OCI-LY7 (cell line): ENCODE measurements around the gene PSMD1. TPM values are rescaled to one million over a fixed set of nuclear protein-coding genes. Genes with fewer than 3 reads are reported as not detected.

Experiments
- BruUV-seq: library from RNA; stranded (reverse); fragments of 400-500 nt; replicated peaks from 2 replicates; lab custom pipeline; 2021; lab: Mats Ljungman, UMichigan
- CTCF ChIA-PET: fragments of 300-600 bp; sonication (Branson Sonifier 250); formaldehyde crosslinking; loops from one replicate; lab custom pipeline; 2022; ENCODE audit warnings: antibody characterized with exemption; ENCODE audit not compliant: unreplicated experiment; lab: Charles Lee
- POLR2A ChIA-PET: fragments of 300-600 bp; sonication (Branson Sonifier 250); formaldehyde crosslinking; loops from one replicate; lab custom pipeline; 2022; ENCODE audit warnings: antibody characterized with exemption; lab: Charles Lee
- DNase-seq: peaks from one replicate; pipeline ENCODE4 v3.0.0-alpha.2; 2015; ENCODE audit warnings: low spot score
- H2AFZ ChIP-seq: fragments of 200-600 bp; sonication (generic), shearing (Covaris generic); 2 replicates; pipeline ENCODE4 v1.6.1; 2014; ENCODE audit warnings: mild to moderate bottlenecking, antibody characterized with exemption, low read length, moderate library complexity
- H3K27ac ChIP-seq: fragments of 200-600 bp; sonication (generic); 2 replicates; pipeline ENCODE4 v1.5.1; 2014; ENCODE audit warnings: mixed run types, low read depth, mild to moderate bottlenecking, moderate library complexity, low read length, inconsistent platforms; ENCODE audit not compliant: poor library complexity, severe bottlenecking
- H3K36me3 ChIP-seq: fragments of 200-600 bp; sonication (generic); 2 replicates; pipeline ENCODE4 v1.6.1; 2014; ENCODE audit warnings: mild to moderate bottlenecking, antibody characterized with exemption, low read length, moderate library complexity, mixed read lengths; ENCODE audit not compliant: insufficient read depth
- H3K4me1 ChIP-seq: fragments of 200-600 bp; sonication (generic); 2 replicates; pipeline ENCODE4 v1.5.1; 2014; ENCODE audit warnings: mild to moderate bottlenecking, low read length; ENCODE audit not compliant: insufficient read depth, poor library complexity, severe bottlenecking
- H3K4me2 ChIP-seq: fragments of 200-600 bp; sonication (generic); 2 replicates; pipeline ENCODE4 v1.6.1; 2014; ENCODE audit warnings: mild to moderate bottlenecking, low read length
- H3K4me3 ChIP-seq: fragments of 200-600 bp; sonication (generic); 2 replicates; pipeline ENCODE4 v1.5.1; 2014; ENCODE audit warnings: mild to moderate bottlenecking, low read depth, low read length; ENCODE audit not compliant: poor library complexity, severe bottlenecking
- H3K79me2 ChIP-seq: fragments of 200-600 bp; sonication (generic); 2 replicates; pipeline ENCODE4 v1.6.1; 2016; ENCODE audit warnings: low read depth, mild to moderate bottlenecking, low read length, moderate library complexity, mixed read lengths; ENCODE audit not compliant: insufficient read depth
- H3K9me2 ChIP-seq: fragments of 200-600 bp; sonication (generic); 2 replicates; pipeline ENCODE4 v1.6.1; 2016; ENCODE audit warnings: mild to moderate bottlenecking, low read length, mixed read lengths; ENCODE audit not compliant: insufficient read depth
- H3K9me3 ChIP-seq: fragments of 200-600 bp; sonication (generic); 2 replicates; pipeline ENCODE4 v1.6.1; 2014; ENCODE audit warnings: mild to moderate bottlenecking, mixed run types, low read length, mixed read lengths
- H4K20me1 ChIP-seq: fragments of 200-600 bp; sonication (generic); 2 replicates; pipeline ENCODE4 v1.6.1; 2014; ENCODE audit warnings: mild to moderate bottlenecking, antibody characterized with exemption, low read length, moderate library complexity, mixed read lengths; ENCODE audit not compliant: insufficient read depth
- CTCF ChIP-seq: fragments of 200-600 bp; sonication (generic); conservative IDR thresholded peaks from 2 replicates; pipeline ENCODE4 v1.5.1; 2014; ENCODE audit warnings: mild to moderate bottlenecking, antibody characterized with exemption, low read length, moderate library complexity, mixed read lengths
- EZH2phosphoT487 ChIP-seq: fragments of 200-600 bp; sonication (generic); IDR thresholded peaks from 2 replicates; pipeline ENCODE4 v1.6.1; 2018; ENCODE audit warnings: low read depth, borderline replicate concordance, mild to moderate bottlenecking, mixed run types, antibody characterized with exemption, low read length, moderate library complexity, mixed read lengths
- intact Hi-C: fragments of 100-400 bp; cut with micrococcal nuclease; formaldehyde crosslinking; loops from one replicate; pipeline ENCODE4 v1.10.0; 2022; ENCODE audit not compliant: unreplicated experiment
- total RNA-seq, 2 experiments: library from RNA; depleted of rRNA in 1 of 2; stranded (reverse); fragments of >200 nt in 1 of 2; shearing (Covaris generic) in 1 of 2; gene quantifications; 2 replicates each; pipeline ENCODE4 v1.2.3, GENCODE V29; 2014 to 2022

Gene PSMD1
- total RNA-seq, 2 experiments from 2014 or later, result 60.5 to 105 TPM

- intact Hi-C loops, result no loop called here
- ChIA-PET POLR2A (no interaction called here), CTCF (no interaction called here)
- peaks cover 13% of the 10 kb centered on the region for H3K4me1 ChIP-seq
- H3K4me3 ChIP-seq, result no peak within 1 kb of the TSS
- TF ChIP-seq CTCF (no peak), EZH2phosphoT487 (no peak)
- H3K4me2 ChIP-seq, result no peak within 1 kb of the TSS
- no peaks in the 10 kb centered on the region for H3K36me3 ChIP-seq
- no peaks in the 10 kb centered on the region for H3K9me2 ChIP-seq
- H4K20me1 ChIP-seq, result no peaks in the 10 kb centered on the region
- no peak within 1 kb of the TSS for H2AFZ ChIP-seq
- no peaks in the 10 kb centered on the region for H3K79me2 ChIP-seq
- no peak for DNase-seq
- no peaks in the 10 kb centered on the region for H3K9me3 ChIP-seq
- BruUV-seq, result no TSS peak
- no peak within 1 kb of the TSS for H3K27ac ChIP-seq
Observed at GRCh38 chr2:231037202-231037730, 19.4 kb upstream of the PSMD1 start, which contains the start of gene C2orf72. TSS of gene C2orf72 (plus strand) at chr2:231037523. CDS start at chr2:231037566, 43 bp downstream.

- intact Hi-C loops, result no loop called here
- Histone ChIP-seq H4K20me1 (no peaks in the 10 kb centered on the region), H3K36me3 (no peaks in the 10 kb centered on the region), H3K27ac (no peak overlapping the region), H3K79me2 (no peaks in the 10 kb centered on the region), H3K4me2 (no peak overlapping the region), H2AFZ (no peak overlapping the region), H3K4me3 (no peak overlapping the region), H3K9me3 (no peaks in the 10 kb centered on the region), H3K4me1 (peaks cover 13% of the 10 kb centered on the region), H3K9me2 (no peaks in the 10 kb centered on the region)
- DNase-seq, result no peak
- CTCF ChIA-PET, result no interaction called here
- POLR2A ChIA-PET, result no interaction called here
- TF ChIP-seq EZH2phosphoT487, result no peak
- TF ChIP-seq CTCF, result no peak
- BruUV-seq, result no TSS peak
Observed at GRCh38 chr2:231037731-231038482, 18.8 kb upstream of the PSMD1 start.
